ENCODE measurements around the gene MPL. TPM values are rescaled to one million over a fixed set of nuclear protein-coding genes. Genes with fewer than 3 reads are reported as not detected.
"Not testable (repeated sequence)": the region's sequence is repeated elsewhere in the genome, so short reads cannot be mapped to it uniquely, and the experiment has no call there.

MPL gene
- total RNA-seq, 1 donor from 2014 or later: 0.31 TPM

DNA sequence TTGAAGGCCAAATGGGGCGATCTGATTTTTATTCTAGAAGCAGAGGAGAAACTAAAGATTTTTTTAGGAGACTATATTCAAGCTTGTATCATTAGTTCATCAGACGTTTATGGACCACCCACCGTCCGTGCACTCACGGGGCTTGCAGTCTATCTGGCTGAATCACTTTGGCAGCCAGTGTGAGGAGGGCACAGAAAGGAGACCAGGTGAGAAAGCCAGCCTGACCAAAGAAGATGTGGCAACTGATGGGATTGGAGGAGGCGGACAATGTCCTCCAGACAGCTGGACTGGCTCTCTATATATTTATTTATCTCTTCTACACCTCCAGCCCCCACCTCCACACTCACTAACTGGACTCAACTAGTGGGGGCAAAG is 31.0 kb downstream of the MPL start:
- Mint-ChIP-seq H3K27me3 (no peaks in the 10 kb centered on the region), H3K27ac (peak overlapping the region; percentile 95), H3K36me3 (ENCODE audit: insufficient read depth) (peaks cover 11% of the 10 kb centered on the region), H3K4me3 (ENCODE audit: low read depth) (peak overlapping the region; percentile 73), H3K9me3 (ENCODE audit: low read depth) (no peaks in the 10 kb centered on the region), H3K4me1 (ENCODE audit: low read depth) (peaks cover 26% of the 10 kb centered on the region)
- DNase-seq (ENCODE audit: low spot score, unreplicated experiment): no peak
- TF ChIP-seq, protein P1, sequence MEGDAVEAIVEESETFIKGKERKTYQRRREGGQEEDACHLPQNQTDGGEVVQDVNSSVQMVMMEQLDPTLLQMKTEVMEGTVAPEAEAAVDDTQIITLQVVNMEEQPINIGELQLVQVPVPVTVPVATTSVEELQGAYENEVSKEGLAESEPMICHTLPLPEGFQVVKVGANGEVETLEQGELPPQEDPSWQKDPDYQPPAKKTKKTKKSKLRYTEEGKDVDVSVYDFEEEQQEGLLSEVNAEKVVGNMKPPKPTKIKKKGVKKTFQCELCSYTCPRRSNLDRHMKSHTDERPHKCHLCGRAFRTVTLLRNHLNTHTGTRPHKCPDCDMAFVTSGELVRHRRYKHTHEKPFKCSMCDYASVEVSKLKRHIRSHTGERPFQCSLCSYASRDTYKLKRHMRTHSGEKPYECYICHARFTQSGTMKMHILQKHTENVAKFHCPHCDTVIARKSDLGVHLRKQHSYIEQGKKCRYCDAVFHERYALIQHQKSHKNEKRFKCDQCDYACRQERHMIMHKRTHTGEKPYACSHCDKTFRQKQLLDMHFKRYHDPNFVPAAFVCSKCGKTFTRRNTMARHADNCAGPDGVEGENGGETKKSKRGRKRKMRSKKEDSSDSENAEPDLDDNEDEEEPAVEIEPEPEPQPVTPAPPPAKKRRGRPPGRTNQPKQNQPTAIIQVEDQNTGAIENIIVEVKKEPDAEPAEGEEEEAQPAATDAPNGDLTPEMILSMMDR (IDR thresholded peaks at IDR 0.05; ENCODE audit: unreplicated experiment): no peak

DNA sequence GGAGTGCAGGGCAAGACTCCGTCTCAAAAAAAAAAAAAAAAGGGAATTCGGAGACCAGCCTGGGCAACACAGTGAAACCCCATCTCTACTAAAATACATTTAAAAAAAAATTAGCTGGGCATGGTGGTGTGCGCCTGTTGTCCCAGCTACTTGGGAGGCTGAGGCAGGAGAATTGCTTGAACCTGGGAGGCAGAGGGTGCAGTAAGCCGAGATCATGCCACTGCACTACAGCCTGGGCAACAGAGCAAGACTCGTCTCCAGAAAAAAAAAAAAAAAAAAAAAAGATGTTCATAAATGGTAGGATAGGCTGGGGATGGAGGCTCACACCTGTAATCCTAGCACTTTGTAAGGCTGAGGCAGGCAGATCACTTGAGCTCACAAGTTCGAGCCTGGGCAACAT is 32.2 kb downstream of the MPL start:
- H3K4me1 Mint-ChIP-seq (ENCODE audit: low read depth): peaks cover 24% of the 10 kb centered on the region
- H3K27ac Mint-ChIP-seq; H3K27me3 Mint-ChIP-seq; H3K4me3 Mint-ChIP-seq (ENCODE audit: low read depth); H3K9me3 Mint-ChIP-seq (ENCODE audit: low read depth); H3K36me3 Mint-ChIP-seq (ENCODE audit: insufficient read depth); DNase-seq (ENCODE audit: low spot score, unreplicated experiment): not testable (repeated sequence)

DNA sequence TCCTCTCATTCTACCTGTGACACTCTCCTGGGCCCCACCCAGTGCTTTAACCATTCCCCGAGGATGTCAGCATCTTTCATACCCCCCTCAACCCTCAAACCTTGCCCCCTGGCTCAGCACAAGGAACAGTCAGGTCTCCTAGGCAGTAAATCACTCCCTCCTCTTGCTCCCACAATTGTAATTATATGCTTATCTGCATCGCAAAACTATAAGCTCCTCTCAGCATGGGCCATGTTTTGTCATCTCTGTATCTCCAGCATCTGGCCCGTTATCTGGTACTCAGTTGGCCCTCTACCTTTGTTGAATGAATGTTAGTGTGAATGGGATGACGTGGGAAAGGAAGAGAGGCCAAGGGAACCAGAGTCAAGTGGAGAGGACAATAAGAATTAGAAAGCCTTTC is 32.9 kb downstream of the MPL start:
- Mint-ChIP-seq H3K36me3 (ENCODE audit: insufficient read depth) (peaks cover 3% of the 10 kb centered on the region), H3K27me3 (no peaks in the 10 kb centered on the region), H3K27ac (peak overlapping the region; percentile 60), H3K9me3 (ENCODE audit: low read depth) (no peaks in the 10 kb centered on the region), H3K4me1 (ENCODE audit: low read depth) (peaks cover 24% of the 10 kb centered on the region), H3K4me3 (ENCODE audit: low read depth) (peak overlapping the region; percentile 32)
- DNase-seq (ENCODE audit: low spot score, unreplicated experiment): no peak
- TF ChIP-seq, protein P1 (IDR thresholded peaks at IDR 0.05; ENCODE audit: unreplicated experiment): no peak

DNA sequence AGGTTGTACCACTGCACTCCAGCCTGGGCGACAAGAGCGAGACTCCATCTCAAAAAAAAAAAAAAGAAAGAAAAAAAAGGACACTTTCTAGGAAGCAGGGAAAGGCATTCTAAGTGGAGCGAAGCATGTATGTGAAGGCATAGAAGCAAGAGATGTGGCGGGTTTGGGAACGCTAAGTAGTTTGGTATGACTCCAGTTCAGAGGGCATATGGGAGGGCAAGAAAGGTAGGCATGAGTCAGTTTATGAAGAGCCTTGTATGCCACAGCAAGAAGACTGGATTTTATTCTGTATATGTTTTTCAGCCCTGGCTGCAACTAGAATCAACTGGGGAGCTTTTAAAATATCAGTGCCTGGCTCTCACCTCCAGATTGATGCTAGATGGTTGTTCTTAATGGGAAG is 34.6 kb downstream of the MPL start:
- no peaks in the 10 kb centered on the region for H3K9me3 Mint-ChIP-seq (ENCODE audit: low read depth)
- H3K27me3 Mint-ChIP-seq: no peaks in the 10 kb centered on the region
- TF ChIP-seq, protein P1 (IDR thresholded peaks at IDR 0.05; ENCODE audit: unreplicated experiment): no peak
- DNase-seq (ENCODE audit: low spot score, unreplicated experiment): no peak
- no peak overlapping the region for H3K4me3 Mint-ChIP-seq (ENCODE audit: low read depth)
- no peaks in the 10 kb centered on the region for H3K36me3 Mint-ChIP-seq (ENCODE audit: insufficient read depth)
- peaks cover 13% of the 10 kb centered on the region for H3K4me1 Mint-ChIP-seq (ENCODE audit: low read depth)
- H3K27ac Mint-ChIP-seq: peak overlapping the region; percentile 28

DNA sequence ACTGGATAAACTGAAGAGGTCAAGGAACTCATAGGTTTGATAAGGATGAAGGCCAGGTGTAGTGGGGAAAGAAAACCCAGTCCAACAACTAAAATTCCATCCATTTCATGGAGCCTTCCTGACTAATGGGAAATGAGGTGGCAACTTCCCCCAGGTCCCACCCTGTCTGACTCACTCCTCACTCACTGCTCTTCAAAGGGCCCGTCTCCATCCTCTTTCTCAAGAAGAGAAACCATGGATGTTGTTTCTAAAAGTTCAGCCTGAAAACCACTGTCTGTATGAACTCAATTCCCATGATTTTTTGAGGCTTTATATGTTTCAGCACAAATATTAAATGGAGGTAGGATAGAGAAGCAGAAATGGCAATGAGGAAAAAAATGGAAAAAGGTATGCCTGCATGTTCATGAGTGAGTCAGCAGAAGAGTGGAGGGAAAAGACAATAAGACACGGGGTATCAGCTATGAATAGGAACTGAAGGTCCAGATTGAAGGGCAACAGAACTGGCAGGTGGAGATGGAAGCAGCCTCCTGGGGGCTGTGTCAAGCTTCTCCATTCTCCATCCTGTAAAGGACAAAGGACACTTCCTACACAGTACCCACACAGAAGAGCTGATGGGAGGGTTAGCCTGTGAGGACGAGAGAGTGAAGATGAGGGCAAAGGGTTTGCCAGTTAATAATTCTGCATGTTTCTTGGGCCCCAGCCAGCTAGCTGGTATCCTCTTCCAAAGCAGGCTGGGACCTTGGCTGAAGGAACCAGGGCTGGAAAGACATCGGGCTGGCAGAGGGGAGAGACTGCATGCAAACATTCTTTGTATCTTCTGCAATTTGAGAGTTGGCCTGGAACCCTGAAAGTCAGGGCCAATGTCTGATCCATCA is 35.7 kb downstream of the MPL start:
- Mint-ChIP-seq H3K36me3 (ENCODE audit: insufficient read depth) (no peaks in the 10 kb centered on the region), H3K4me1 (ENCODE audit: low read depth) (peaks cover 10% of the 10 kb centered on the region), H3K4me3 (ENCODE audit: low read depth) (no peak overlapping the region), H3K27ac (no peak overlapping the region), H3K27me3 (no peaks in the 10 kb centered on the region), H3K9me3 (ENCODE audit: low read depth) (no peaks in the 10 kb centered on the region)
- DNase-seq (ENCODE audit: low spot score, unreplicated experiment): no peak
- TF ChIP-seq, protein P1 (IDR thresholded peaks at IDR 0.05; ENCODE audit: unreplicated experiment): no peak

DNA sequence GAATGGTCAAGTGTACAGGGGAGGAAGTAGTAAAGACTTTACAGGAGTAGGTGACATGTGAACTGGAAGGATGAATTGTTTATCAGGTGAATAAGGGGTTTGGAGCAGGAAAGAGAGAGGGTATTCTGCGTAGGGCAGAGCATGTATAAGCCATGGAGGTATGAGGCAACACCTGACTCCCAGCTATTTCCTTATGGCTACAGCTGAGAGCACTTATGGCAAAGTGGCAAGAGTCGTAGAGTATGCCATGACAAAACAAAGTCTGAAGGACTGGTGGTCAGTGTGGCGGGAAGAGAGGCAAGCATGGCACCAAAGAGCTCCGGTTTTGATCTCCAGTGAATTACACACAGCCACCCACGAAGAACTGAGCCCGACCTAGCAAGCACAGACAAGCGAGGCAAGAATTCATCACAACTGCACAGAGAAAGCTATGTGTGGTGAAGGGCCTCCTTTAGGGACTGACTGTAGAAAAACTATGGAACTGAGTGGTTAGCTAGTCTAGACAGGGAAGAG is 39.2 kb downstream of the MPL start:
- no peaks in the 10 kb centered on the region for H3K36me3 Mint-ChIP-seq (ENCODE audit: insufficient read depth)
- H3K27me3 Mint-ChIP-seq: no peaks in the 10 kb centered on the region
- TF ChIP-seq, protein P1 (IDR thresholded peaks at IDR 0.05; ENCODE audit: unreplicated experiment): no peak
- H3K27ac Mint-ChIP-seq: peak overlapping the region; percentile 21
- no peaks in the 10 kb centered on the region for H3K4me1 Mint-ChIP-seq (ENCODE audit: low read depth)
- H3K9me3 Mint-ChIP-seq (ENCODE audit: low read depth): no peaks in the 10 kb centered on the region
- no peak overlapping the region for H3K4me3 Mint-ChIP-seq (ENCODE audit: low read depth)
- no peak for DNase-seq (ENCODE audit: low spot score, unreplicated experiment)

All from progenitor cell of endocrine pancreas (in vitro differentiated cells).